ENCODE measurements around the gene DIAPH2. TPM values are rescaled to one million over a fixed set of nuclear protein-coding genes. Genes with fewer than 3 reads are reported as not detected.

DIAPH2 gene
- total and polyA plus RNA-seq, 2 of the 13 experiments (the other 11 are each of a cell fraction or from before 2014, with no cell fraction given) = 2.1 to 8.5 TPM

DNA sequence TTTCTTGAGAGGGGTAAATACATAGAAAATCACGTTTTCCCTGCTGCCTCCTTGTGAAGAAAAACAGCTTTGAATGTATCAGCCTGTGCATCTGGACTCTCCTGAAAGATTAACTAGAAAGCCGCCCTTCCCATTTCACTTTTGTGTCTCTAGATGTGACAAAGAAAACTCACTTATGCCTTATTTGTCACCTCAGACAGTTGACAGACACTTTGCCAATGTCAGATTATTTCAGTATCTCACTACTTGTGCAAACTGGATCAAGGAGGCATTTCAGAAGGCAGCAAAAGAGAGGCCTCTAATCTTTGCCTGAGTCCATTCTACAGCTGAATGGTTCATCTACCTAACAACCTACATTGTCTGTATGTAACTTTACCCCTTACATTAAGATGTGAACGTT is 954.0 kb downstream of the DIAPH2 start (continued):
- TF ChIP-seq, protein P1, sequence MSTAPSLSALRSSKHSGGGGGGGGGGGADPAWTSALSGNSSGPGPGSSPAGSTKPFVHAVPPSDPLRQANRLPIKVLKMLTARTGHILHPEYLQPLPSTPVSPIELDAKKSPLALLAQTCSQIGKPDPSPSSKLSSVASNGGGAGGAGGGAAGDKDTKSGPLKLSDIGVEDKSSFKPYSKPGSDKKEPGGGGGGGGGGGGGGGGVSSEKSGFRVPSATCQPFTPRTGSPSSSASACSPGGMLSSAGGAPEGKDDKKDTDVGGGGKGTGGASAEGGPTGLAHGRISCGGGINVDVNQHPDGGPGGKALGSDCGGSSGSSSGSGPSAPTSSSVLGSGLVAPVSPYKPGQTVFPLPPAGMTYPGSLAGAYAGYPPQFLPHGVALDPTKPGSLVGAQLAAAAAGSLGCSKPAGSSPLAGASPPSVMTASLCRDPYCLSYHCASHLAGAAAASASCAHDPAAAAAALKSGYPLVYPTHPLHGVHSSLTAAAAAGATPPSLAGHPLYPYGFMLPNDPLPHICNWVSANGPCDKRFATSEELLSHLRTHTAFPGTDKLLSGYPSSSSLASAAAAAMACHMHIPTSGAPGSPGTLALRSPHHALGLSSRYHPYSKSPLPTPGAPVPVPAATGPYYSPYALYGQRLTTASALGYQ (CRISPR knock-in tag; IDR thresholded peaks at IDR 0.05) = no peak
- TF ChIP-seq MED1 (CRISPR knock-in tag; IDR thresholded peaks at IDR 0.05) = no peak

DNA sequence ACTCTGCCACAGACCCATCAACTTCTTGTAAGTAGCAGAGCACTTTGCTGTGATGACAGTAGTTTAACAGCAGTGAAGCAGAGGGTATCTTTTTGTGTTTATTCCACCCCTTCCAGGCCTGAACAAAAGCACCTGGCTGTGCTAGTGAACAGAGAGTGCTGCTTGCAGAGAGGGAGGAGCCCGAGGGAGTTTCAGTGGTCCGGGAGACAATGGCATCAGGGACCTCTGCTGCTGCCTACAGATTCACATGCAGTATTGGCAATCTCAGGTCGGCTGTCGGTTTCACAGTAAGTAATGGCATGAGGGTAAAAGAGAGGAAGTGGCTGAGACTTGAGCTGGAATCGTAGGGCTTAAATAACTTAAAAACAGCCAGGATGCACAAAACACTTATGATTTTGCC is 954.9 kb downstream of the DIAPH2 start:
- Histone ChIP-seq H3K27me3 (ENCODE audit: control insufficient read depth in 1 of 2, insufficient read depth in 2 of 2, low read length in 2 of 2) (no peaks in the 10 kb centered on the region), H3K9ac (ENCODE audit: insufficient read depth, low read depth, low read length) (no peak overlapping the region), H3K4me2 (ENCODE audit: low read depth, low read length) (no peak overlapping the region), H3K4me1 (ENCODE audit: insufficient read depth, low read length) (no peaks in the 10 kb centered on the region), H2AFZ (ENCODE audit: low read length) (no peak overlapping the region), H4K20me1 (ENCODE audit: insufficient read depth, low read length) (no peaks in the 10 kb centered on the region), H3K79me2 (ENCODE audit: insufficient read depth, low read length) (no peaks in the 10 kb centered on the region), H3K9me3 (ENCODE audit: low read length) (no peaks in the 10 kb centered on the region), H3K4me3 (replicated peaks in 1 of 3; ENCODE audit: insufficient read depth in 1 of 3, low read depth in 2 of 3, low read length in 3 of 3) (no peak overlapping the region), H3K27ac (ENCODE audit: extremely low read length, insufficient read depth, low read length) (no peak overlapping the region), H3K36me3 (replicated peaks in 1 of 2; ENCODE audit: control insufficient read depth in 1 of 2, insufficient read depth in 2 of 2, low read length in 2 of 2) (no peaks in the 10 kb centered on the region)
- no peak for ATAC-seq
- 5% methylated on average over 5 of the region's 5 CpGs for WGBS (ENCODE audit: low lambda C conversion rate)
- ChIA-PET CTCF (ENCODE audit: low intra/inter-chr PET ratio, low total read pairs) (no interaction called here), POLR2A (no interaction called here)
- BruUV-seq (replicated peaks) = no TSS peak
- in situ Hi-C loops (cut with HindIII; ENCODE audit: extremely low pct_ligation_motif_present, low pct_unique_long_range_greater_than_20kb) = no loop called here
- intact Hi-C loops (cut with micrococcal nuclease; ENCODE audit: unreplicated experiment) = no loop called here
- TF ChIP-seq, protein P2, sequence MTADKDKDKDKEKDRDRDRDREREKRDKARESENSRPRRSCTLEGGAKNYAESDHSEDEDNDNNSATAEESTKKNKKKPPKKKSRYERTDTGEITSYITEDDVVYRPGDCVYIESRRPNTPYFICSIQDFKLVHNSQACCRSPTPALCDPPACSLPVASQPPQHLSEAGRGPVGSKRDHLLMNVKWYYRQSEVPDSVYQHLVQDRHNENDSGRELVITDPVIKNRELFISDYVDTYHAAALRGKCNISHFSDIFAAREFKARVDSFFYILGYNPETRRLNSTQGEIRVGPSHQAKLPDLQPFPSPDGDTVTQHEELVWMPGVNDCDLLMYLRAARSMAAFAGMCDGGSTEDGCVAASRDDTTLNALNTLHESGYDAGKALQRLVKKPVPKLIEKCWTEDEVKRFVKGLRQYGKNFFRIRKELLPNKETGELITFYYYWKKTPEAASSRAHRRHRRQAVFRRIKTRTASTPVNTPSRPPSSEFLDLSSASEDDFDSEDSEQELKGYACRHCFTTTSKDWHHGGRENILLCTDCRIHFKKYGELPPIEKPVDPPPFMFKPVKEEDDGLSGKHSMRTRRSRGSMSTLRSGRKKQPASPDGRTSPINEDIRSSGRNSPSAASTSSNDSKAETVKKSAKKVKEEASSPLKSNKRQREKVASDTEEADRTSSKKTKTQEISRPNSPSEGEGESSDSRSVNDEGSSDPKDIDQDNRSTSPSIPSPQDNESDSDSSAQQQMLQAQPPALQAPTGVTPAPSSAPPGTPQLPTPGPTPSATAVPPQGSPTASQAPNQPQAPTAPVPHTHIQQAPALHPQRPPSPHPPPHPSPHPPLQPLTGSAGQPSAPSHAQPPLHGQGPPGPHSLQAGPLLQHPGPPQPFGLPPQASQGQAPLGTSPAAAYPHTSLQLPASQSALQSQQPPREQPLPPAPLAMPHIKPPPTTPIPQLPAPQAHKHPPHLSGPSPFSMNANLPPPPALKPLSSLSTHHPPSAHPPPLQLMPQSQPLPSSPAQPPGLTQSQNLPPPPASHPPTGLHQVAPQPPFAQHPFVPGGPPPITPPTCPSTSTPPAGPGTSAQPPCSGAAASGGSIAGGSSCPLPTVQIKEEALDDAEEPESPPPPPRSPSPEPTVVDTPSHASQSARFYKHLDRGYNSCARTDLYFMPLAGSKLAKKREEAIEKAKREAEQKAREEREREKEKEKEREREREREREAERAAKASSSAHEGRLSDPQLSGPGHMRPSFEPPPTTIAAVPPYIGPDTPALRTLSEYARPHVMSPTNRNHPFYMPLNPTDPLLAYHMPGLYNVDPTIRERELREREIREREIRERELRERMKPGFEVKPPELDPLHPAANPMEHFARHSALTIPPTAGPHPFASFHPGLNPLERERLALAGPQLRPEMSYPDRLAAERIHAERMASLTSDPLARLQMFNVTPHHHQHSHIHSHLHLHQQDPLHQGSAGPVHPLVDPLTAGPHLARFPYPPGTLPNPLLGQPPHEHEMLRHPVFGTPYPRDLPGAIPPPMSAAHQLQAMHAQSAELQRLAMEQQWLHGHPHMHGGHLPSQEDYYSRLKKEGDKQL (CRISPR knock-in tag; IDR thresholded peaks at IDR 0.05; ENCODE audit: low read depth) = no peak
- TF ChIP-seq PCBP2 (optimal IDR thresholded peaks at IDR 0.05; ENCODE audit: low read depth, low read length, poor library complexity, severe bottlenecking) = no peak
- no peak for TF ChIP-seq RFXAP (CRISPR knock-in tag; IDR thresholded peaks at IDR 0.05; ENCODE audit: borderline replicate concordance)
- no peak for TF ChIP-seq ARNT2 (CRISPR knock-in tag; IDR thresholded peaks at IDR 0.05; ENCODE audit: low read depth)
- no peak for TF ChIP-seq TCF7L2 (IDR thresholded peaks at IDR 0.05; ENCODE audit: low read depth, low read length)
- no peak for DNase-seq (ENCODE audit: low spot score)
- no peak for FAIRE-seq

Small RNA genes within 50 kb of the gene (small RNA-seq; reads per million reads assigned to genes)
- gene RF00017 (ENCODE audit: insufficient read depth in 2 of 3, insufficient read length in 3 of 3, low read depth in 2 of 3, low replicate concordance in 1 of 3) = 0 reads per million in 3 experiments
- gene RF00019 (ENCODE audit: insufficient read depth in 2 of 3, insufficient read length in 3 of 3, low read depth in 2 of 3, low replicate concordance in 1 of 3) = 0 reads per million in 3 experiments
- gene RN7SL74P (ENCODE audit: insufficient read depth in 2 of 3, insufficient read length in 3 of 3, low read depth in 2 of 3, low replicate concordance in 1 of 3) = 0 reads per million in 3 experiments

Other genes starting within 250 kb of the DIAPH2 start
- 0.38 TPM in 1 of 2 replicates, not detected in the other for gene RPA4, start 199.1 kb downstream of the DIAPH2 start, total RNA-seq (2016; rRNA removed; fragmentation: Illumina TruSeq; extraction: Trizol)
- gene RPA4, start 199.1 kb downstream of the DIAPH2 start, polyA plus RNA-seq (2011; rRNA removed) = 0.08 TPM in 1 of 2 replicates, not detected in the other

All from HepG2 (cell line).